GM19468 (cell line): Measurements from ENCODE around the gene LEUTX.
"Not testable (repeated sequence)": the region's sequence is repeated elsewhere in the genome, so short reads cannot be mapped to it uniquely, and the experiment has no call there.

Experiments used
- ATAC-seq: cut with Tn5 transposase; IDR thresholded peaks from one replicate; pipeline ENCODE4 v1.9.1; 2021; ENCODE audit warnings: mild to moderate bottlenecking, moderate library complexity, moderate number of reproducible peaks; ENCODE audit not compliant: unreplicated experiment; ENCODE audit errors: extremely low read depth

The LEUTX gene, protein sequence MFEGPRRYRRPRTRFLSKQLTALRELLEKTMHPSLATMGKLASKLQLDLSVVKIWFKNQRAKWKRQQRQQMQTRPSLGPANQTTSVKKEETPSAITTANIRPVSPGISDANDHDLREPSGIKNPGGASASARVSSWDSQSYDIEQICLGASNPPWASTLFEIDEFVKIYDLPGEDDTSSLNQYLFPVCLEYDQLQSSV

DNA sequence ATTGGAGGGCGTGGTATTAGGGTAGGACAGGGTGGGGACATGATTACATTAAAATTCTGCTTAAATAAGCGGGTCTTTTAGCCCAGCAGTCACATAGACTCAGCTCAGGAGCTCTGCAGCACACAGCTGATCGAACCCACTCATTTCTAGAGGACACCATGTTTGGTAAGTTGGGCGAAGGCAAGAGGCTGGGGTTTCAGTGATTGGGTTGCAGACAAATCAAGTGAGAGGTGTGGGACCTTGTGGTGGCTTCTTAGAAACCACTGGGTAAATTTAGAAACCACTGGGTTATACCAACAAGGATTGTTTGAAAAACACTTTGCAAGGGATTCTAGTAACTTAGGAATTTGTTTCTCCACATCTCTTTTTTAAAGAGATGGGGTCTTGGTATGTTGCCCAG lies at the start of gene LEUTX:
Gene LEUTX (plus strand): TSS at position 92 of the 400 bp plus-strand sequence. CDS start 67 bp downstream, at position 159.
- ATAC-seq, result no peak

DNA sequence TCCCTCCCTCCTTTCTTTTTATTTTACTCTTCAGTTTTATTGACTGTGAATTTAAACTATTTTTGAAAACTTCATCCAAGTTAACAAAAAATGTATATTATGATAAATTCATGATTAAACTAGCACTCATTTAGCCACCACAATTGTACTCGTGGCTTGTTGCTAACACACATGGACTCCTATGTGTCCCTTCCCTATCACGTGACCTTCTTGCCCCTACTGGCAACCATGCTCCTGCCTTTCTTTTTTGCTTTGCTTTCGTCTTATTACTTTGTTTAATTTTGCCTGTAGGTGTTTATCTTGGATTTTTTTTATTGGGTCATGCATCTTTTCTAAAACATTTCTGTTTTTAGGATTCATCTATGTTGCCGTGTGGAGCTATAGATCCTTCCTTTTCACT lies 49.1 kb upstream of the LEUTX start:
- ATAC-seq, result no peak

DNA sequence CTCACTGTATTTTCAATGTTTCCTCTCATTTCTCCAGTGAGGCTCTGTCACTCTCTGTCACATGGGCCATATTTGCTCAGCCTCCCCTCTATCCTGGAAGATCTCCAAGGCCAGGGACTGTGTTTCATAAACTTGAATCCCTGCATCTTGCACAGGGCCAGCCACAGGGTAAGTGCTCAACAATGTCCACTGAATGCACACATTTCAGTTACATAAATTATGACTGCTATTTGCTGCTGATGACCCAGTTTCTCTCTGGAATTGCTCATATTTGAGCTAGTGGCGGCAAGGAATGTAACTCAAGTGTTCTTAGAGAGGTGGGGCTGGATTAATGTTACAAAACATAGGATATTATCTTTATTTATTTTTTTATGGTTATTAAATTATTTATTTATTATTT lies 47.0 kb upstream of the LEUTX start:
- ATAC-seq, result no peak

DNA sequence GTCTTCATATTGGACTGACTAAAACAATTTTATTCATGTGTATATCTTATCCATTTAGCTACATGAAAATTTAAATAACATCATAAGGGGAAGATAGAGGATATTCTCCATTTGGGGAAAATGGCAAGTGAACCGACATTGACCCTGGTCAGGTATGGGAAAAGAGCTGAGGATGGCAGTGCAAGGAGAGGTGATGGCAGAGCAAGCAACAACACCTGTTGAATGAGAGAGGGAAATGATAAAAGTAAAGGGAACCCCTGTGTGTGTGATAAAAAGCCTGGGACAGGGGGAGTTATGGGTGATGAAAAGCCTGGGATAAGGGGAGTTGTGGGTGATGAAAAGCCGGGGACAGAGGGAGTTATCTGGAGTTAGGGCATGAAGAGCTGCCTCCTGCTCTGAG lies 44.8 kb upstream of the LEUTX start:
- ATAC-seq, result no peak

DNA sequence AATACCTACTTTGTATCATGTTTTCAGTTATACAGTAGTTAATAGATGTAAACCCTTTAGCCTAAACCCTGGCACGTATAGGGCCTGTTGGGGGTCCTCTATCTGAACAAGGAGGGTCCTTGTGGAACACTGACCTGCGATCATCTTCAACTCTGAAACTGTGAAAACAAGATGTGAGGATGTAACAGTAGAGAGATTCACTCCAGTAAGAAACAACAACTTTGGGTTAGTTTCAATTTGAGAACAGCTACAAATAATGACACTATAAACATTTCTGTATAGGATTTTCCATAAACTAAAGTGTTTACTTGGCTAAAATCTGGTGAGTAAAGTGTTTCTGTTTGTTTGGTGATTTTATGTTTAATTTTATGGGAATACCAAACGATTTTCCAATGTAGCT lies 43.0 kb upstream of the LEUTX start:
- ATAC-seq, result no peak

DNA sequence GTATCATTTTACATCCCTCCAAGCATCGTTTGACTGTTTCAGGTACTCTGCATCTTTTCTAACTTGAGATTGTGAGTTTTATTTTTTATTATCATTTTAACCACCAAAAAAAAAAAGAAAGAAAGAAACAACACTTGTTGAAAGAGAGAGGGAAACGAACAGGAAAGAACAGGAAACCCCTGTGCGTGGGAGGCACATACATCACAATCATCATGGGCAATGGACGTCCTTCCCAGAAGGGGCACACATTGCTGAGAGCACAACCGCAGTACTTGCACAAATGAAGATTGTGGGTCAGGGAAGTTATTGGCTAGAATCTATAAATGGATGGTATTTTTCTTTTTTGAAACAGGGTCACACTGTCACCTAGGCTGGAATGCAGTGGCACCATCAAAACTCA lies 42.6 kb upstream of the LEUTX start:
- ATAC-seq, result no peak

DNA sequence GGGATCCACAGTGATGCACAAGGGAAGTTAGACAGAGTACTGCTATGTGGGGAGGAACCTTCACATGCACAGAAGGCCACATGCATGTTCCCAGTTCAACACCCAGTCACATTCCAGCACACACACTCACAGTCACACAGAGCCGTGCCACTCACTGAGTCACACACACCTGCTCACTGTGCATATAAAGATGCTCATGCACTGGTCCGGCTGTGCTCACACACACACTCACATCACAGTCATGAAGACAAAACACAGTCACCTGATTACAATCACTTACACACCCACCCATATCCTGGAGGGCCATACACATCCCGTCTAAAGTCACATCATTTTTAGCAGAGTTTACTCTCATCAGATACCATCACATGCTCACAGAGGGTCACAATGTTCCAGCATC lies 41.3 kb upstream of the LEUTX start:
- ATAC-seq, result no peak

DNA sequence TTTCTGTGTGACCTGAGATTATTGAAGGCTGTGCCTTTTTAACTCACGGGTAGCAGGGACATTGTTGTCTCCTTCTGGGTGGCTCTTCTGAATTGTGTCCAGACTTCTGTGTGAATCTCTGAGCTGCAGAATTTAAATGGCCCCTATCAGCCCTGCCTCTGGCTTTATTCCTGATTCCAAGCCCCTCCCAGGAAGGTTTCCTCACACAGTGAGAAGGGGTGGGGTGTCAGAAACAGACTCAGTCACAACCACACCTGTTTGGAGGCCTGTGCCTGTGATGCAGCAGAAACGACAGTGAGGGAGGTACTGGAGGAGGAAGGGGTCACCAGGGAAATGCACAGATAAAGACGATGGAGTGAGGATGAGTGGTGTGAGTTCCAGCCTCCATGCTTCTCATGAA lies 40.8 kb upstream of the LEUTX start, which contains the start of gene CLC:
Gene CLC (minus strand): TSS at position 139 of the 400 bp plus-strand sequence. CDS start 77 bp downstream, at position 62.
- ATAC-seq, result no peak

DNA sequence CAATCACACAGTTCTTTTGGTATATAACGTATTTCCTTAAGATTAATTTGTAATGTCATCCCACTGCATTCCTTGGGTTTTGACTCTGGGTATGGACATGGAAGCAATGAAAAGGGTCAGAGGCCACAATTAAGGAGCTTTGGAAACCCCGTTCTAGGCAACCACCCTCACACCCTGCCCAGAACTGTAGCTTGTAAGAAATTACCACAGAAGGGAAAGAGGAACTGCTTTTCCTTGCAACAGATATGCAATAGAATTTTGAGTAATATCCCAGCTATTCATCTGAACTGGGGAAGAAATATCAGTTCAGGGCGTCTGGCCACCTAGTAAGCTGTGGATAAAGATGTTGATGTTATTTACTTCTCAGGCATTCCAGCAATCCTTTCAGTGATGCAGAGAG lies 39.8 kb upstream of the LEUTX start:
- ATAC-seq, result no peak

DNA sequence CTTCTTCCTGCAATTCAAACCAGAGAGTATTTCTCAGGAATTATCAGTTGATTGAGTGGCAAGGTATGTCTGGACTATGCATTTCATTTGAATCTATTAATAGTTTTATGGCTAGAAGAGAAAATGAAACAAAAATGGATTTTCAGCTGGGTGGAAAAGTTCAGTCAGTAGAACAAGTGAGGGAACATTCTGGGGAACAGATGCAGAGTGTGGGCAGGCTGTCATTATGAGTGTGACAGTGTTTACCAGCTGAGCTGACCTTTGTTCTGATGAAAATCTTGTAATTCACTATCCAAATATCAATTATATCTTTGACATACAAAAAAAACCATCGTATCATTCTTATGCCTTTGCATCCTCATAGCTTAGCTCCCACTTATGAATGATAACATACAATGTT lies 38.3 kb upstream of the LEUTX start:
- no peak for ATAC-seq

DNA sequence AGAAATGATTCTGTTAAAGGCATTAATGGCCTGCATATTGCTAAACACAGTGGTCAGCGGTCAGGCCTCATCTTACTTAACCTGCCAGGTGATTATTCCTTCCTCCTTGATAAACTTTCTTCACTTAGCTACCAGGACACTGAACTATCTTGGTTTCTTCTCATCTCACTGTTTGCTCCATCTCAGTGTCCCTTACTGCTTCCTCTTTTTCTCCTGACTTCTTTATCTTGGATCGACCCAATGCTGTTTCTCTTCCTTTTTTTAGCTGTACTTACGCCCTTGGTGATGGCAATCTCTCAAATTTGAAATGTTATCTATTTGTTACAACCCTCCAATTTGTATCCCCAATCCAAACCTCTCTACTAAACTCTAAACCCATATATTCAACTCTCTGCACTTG lies 33.0 kb upstream of the LEUTX start:
- ATAC-seq, result no peak

DNA sequence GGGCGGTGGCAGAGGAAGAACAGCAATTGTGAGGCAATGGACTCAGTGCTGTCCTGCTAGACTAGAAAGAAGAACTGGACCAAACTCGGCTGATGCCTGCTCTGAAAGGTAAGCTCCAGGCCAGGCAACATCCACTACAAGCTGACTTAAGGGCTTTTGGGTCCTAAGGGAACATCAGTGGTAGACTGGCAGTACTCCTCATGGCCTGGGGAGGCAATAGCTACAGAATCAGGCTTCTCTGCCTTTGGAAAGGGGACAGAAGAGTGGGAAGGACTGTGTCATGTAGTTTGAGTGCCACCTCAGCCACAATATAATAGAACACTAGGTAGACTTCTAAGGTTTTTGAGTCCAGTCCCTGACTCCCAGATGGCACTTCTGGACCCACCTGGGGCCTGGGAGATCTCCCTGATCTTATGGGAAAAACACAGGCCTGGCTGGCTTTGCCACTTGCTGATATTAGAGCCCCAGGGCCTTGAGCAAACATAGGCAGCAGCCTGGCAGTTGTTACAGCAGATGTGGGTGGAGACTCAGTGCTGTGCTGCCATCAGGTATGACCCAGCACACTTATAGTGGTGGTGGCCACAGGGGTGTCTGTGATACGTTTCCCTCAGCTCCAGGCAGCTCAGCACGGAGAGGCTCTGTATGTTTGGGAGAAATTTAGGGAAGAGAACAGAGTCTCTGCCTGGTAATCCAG lies 31.7 kb upstream of the LEUTX start:
- no peak for ATAC-seq

DNA sequence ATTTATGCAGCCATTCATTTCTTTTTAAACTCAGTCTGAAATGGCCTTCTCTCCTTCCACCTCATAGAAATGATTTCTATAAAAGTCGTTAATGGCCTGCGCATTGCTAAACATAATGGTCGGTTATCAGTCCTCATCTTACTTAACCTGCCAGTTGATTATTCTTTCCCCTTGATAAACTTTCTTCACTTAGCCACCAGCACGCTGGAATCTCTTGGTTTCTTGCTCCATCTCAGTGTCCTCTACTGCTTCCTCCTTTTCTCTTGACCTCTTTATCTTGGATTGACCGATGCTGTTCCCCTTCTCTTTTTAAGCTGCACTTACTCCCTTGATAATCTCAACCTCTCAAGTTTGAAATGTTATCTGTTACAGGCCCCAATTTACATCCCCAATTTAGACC lies 28.7 kb upstream of the LEUTX start:
- ATAC-seq, result no peak

DNA sequence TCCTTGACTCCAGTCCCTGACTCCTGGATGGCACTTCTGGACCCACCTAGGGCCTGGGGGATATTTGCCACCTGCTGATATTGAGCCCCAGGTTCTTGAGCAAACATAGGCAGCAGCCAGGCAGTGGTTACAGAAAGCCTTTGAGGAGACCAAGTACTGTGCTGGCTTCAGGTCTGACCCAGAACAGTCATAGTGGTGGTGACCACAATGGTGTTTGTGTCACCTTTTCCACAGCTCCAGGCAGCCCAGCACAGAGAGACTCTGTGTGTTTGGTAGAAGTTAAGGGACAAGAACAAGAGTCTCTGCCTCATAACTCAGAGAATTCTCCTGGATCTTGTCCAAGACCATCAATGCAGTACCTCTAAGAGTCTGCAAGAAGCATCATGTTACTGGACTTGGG lies 26.3 kb upstream of the LEUTX start:
- no peak for ATAC-seq

DNA sequence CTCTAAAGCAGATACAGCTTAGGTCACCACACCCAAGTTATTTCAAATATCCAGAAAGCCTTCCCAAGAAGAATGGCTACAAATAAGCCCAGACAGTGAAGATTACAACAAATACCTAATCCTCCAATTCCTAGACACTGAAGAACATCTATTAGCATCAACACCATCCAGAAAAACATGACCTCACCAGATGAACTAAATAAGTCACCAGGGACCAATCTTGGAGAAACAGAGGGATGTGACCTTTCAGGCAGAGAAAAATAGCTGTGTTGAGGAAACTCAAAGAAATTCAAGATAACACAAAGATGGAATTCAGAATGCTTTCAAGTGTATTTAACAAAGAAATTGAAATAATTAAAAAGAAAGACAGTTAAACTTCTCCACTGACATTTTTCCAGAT lies 25.9 kb upstream of the LEUTX start:
- no peak for ATAC-seq

DNA sequence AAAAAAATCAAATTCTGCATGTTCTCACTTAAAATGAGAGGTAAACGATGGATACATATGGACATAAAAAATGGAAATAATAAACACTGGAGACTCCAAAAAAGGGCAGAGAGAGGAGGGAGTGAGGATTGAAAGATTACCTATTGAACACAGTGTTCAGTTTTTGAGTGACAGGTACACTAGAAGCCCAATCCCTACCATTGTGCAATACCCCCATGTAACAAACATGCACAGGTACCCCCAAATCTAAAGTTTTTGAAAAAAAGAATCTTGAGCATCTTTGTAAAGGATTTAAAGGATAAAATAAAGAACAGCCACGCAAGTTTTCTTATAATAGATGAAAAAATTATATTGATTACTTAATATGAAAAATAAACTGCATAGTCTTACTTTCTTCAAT lies 24.1 kb upstream of the LEUTX start:
- ATAC-seq, result no peak

DNA sequence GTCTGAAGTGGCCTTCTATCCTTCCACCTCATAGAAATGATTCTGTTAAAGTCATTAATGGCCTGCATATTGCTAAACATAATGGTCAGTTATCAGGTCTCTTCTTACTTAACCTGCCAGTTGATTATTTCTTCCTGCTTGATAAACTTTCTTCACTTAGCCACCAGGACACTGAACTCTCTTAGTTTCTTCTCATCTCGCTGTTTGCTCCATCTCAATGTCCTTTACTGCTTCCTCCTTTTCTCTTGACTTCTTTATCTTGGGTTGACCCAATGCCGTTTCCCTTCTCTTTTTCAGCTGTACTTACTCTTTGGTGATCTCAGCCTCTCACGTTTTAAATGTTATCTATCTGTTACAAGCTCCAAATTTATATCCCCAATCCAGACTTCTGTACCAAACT lies 23.7 kb upstream of the LEUTX start:
- no peak for ATAC-seq

DNA sequence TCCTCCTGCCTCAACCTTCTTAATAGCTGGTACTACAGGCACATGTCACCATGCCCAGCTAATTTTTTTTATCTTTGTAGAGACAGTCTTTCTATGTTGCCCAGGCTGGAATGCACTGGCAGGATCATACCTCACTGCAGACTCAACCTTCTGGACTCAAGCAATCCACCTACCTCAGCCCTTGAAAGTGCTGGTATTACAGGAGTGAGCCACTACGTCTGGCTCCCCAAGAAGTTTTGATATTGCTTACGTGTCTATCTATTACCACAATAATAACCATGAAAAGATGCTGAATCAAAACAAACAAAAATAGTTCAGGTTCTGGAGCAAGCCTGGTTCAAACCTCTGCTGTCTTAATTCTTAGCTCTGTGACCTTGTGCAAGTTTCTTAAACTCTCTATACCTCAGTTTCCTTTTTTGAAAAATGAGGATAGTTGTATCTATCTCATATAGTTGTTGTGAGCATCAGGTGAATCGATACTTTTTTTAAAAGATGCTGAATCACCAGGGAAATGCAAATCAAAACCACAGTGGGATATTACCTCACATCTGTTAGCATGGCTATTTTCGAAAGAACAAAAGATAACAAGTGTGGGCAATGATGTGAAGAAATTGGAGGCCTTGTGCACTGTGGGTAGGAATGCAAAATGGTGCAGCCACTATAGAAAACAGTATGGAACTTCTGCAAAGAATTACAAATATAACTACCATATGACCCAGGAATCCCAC lies 19.0 kb upstream of the LEUTX start:
- no peak for ATAC-seq

DNA sequence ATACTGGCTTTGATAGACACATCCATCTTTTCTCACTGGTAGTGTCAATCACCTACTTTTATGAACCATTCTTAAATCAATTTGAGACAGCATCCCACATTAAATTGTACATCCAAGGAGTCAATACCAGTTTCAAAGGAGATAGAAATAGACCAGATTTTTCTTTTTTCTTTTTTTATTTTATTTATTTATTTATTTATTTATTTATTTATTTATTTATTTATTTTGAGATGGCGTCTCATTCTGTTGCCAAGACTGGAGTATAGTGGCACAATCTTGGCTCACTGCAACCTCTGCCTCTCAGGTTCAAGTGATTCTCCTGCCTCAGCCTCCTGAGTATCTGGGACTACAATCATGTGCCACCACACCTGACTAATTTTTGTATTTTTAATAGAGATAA lies 16.8 kb upstream of the LEUTX start:
- not testable (repeated sequence) for ATAC-seq

DNA sequence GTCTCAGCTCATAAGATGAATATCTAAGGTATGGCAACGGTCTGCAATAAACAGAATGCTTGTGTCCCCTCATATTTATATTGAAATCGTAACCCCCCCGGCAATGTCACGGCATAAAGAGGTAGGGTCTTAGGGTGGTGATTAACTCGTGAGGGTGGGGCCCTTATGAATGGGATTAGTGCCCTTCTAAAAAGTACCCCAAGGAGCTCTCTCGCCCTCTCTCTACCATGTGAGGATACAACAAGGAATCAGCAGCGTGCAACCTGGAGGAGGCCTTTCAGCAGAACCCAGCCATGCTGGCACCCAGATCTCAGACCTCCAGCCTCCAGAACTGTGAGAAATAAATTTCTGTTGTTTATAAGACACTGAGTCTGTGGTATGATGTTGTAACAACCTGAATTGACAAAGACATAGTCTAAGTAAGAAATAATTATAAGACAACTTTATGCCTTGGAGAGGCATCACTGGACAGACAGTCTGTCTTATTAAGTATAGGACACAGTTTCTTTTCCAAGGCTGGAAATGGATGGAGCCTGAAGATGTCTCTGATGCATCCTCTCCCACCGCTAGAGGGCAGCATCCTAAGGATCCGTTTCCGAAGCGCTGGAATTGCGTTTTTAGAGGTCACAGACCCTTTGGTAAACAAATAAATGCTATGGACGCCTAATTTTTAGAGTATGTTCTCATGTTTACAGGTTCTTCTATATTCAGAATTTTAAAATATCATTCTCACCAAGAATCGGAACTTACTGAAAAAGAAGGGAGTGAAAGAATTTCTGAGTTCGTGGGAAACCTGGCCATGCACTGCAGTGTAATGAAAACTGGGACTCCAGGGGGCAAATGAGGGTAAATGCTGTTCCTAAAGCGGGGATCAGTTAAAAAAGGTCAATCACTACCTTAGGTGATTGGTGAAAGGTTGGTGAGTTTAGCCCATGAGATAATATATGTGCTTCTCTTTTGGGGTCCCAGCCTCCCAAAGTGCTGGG lies 13.3 kb upstream of the LEUTX start:
- no peak for ATAC-seq
